ENCODE data around the gene PLS1. TPM values are rescaled to one million over a fixed set of nuclear protein-coding genes. Genes with fewer than 3 reads are reported as not detected.
"Not testable (repeated sequence)": the region's sequence is repeated elsewhere in the genome, so short reads cannot be mapped to it uniquely, and the experiment has no call there.

PLS1 gene
- total RNA-seq, 1 experiment from 2014 or later = 25.0 TPM

DNA sequence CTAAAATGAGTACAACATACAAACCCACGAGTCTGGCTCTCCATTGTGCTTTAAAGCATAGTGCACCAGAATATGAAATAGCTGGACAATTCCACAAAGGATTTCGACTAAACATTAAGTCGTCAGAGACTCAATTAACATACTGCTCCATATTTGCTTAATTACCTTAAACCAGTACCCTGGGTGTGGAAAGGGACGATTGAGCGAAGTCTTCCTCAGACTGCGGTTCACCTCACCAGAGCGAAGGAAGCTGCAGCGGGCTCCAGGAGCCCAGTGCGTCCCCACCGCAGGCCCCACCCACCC, 127.4 kb downstream of the PLS1 start:
- in situ Hi-C loops (cut with HindIII; ENCODE audit: low pct_unique_long_range_greater_than_20kb, low sequenced_read_pairs) = no loop called here
- no peak for DNase-seq (ENCODE audit: low read depth)

DNA sequence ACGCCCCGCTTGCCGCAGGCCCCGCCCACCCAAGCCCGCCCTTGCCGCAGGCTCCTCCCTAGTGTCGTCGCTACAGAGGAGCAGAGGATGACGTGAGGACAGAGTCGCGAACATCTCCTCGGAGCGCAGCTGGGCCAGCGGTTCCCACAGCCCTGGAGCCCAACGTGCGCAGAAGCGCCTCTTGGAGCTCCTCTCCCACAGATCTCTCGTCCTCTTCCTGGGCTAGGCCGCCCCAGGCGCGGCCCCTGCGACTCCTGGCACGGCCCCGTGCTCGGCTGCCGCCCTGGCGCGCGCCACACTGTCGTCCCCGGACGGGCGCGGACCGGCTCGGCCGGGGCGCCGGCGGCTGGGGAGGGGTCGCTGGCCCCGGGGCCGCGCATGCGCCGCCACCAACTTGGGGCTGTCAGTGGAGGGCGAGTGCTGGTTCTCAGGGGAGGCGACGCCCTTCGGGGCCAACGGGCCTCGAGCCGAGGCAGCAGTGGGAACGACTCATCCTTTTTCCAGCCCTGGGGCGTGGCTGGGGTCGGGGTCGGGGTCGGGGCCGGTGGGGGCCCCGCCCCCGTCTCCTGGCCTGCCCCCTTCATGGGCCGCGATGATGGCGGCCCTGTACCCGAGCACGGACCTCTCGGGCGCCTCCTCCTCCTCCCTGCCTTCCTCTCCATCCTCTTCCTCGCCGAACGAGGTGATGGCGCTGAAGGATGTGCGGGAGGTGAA, 127.9 kb downstream of the PLS1 start, which contains the start of gene TRPC1:
TRPC1 (plus strand) TSS at position 67 of the 714 bp plus-strand sequence; CDS start at position 593, 526 bp downstream.
- in situ Hi-C loops (cut with HindIII; ENCODE audit: low pct_unique_long_range_greater_than_20kb, low sequenced_read_pairs) = no loop called here
- DNase-seq (ENCODE audit: low read depth) = peak; percentile 76

DNA sequence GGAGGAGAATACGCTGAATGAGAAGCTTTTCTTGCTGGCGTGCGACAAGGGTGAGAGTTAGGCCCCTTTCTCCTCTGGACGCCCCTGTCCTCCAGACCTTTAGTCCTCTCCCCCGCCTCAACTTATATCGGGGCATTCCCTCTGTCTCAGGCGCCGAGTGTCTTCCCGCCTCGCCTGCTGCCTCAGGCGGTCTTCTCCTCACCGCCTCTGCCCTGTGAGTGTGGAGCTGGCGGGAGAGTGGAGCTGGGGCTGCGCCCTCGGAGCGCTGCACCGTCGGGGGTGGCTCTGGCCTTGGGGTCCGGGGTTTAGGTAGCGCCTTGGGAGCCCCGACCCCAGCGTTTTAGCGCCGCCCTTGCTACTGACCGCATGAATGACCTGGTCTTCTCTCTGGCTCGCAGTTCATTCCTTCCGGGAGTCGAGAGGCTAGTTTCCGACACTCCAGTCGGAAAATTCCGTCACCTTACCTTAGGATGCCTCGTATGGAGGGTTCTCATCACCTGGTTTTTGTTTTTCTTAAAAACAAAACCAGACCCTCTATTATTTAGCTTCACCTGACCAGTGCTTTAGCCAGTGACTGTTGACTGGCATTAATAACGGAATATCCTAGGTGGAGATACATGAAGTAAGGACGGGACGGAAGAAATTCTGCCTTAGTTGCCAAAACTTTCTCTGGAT, 128.6 kb downstream of the PLS1 start:
- peak; percentile 74 for DNase-seq (ENCODE audit: low read depth)
- in situ Hi-C loops (cut with HindIII; ENCODE audit: low pct_unique_long_range_greater_than_20kb, low sequenced_read_pairs) = no loop called here

DNA sequence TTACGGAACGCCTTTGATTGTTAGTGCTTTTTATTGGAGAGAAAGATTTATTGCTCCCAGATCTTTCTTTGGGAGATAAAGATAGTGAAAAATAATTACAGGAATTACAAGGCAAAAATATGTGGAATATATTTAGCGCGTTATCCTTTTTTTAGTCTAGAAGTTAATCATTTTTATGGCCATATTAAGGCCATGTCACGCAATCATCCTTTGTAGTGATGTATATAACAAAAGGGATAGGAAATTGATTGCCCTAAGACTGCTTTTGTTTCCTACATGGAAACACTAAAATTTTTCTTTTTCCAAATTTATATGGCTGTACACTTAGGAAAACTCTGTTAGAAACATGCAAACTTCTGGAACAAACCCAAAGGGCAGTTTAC, 129.2 kb downstream of the PLS1 start:
- in situ Hi-C loops (cut with HindIII; ENCODE audit: low pct_unique_long_range_greater_than_20kb, low sequenced_read_pairs) = no loop called here
- no peak for DNase-seq (ENCODE audit: low read depth)

DNA sequence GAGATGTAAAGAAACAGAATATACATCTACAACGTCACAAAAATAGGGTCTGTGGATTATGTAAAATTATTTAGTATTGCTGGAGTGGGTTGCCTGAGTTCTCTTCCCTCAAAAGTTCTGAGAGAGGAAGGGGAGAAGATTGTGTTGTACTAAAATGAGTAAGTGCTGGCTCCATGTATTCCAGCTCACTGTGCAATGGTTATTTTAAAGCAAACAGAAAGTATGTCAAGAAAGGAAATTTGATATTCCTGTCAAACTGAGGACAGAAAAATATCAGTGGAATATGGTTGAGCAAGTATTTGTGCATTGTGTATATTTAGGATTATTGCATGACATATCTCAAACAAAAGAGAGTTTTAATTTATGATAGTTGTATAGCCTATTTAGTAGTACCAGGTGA, 129.8 kb downstream of the PLS1 start:
- in situ Hi-C loops (cut with HindIII; ENCODE audit: low pct_unique_long_range_greater_than_20kb, low sequenced_read_pairs) = no loop called here
- DNase-seq (ENCODE audit: low read depth) = no peak

DNA sequence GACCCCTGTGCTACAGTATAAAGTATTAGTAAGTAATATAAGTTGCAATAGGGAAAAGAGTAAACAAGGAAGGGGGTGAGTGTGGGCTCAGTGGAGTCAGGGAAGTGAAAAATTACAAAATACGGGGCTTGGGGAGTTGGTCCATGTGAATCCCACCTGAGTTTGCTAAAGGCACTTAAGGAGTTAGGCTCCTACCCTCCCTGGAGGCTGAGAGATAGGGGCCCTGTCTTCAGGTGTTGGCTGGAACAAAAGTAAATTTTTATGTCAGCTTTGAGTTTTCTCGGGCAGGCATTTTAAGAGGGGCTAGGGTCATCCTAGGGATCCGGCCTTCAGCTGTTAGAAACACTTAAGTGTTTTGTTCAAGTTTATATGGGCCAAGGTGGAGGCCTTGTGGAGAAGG, 135.9 kb downstream of the PLS1 start:
- DNase-seq (ENCODE audit: low read depth) = no peak
- in situ Hi-C loops (cut with HindIII; ENCODE audit: low pct_unique_long_range_greater_than_20kb, low sequenced_read_pairs) = no loop called here

DNA sequence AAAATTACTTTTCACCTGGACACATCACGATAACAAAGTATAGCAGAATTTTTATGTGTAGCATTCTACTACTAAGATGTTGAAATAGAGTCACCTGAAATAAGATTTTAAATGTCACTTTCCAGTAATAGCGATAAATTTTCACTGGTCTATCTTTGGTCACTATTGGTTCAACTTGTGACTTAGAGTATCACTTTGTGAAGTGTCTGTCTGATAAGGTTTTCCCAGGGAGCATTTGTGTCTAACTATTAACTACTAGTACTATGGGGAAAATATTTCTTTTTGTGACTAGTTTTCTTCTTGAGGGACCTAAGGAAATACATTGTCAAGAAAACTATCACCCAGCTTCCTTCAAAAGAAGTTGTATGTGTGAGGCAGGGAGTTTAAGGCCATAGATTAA, 138.6 kb downstream of the PLS1 start:
- in situ Hi-C loops (cut with HindIII; ENCODE audit: low pct_unique_long_range_greater_than_20kb, low sequenced_read_pairs) = no loop called here

DNA sequence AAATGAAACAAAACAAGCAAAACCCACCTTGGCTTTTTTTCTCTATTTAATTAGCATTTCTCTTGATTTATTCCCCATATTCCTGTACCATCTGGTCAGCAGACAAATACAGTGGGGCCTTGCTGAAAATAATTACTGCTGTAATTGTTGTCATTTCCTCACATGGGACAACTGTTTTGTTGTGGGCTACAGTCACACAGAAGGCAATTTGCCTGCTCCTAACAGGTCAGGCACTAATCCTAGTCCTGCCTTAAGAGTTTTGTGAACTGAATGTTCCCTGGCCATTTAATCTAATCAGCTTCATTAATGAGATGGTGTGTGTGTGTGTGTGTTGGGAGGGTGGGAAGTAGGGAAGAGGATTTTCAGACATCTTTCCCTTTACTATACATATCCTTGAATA, 139.3 kb downstream of the PLS1 start:
- in situ Hi-C loops (cut with HindIII; ENCODE audit: low pct_unique_long_range_greater_than_20kb, low sequenced_read_pairs) = no loop called here
- no peak for DNase-seq (ENCODE audit: low read depth)

More for the DNA sequence above, 138.6 kb downstream of the PLS1 start:
- DNase-seq (ENCODE audit: low read depth) = no peak

DNA sequence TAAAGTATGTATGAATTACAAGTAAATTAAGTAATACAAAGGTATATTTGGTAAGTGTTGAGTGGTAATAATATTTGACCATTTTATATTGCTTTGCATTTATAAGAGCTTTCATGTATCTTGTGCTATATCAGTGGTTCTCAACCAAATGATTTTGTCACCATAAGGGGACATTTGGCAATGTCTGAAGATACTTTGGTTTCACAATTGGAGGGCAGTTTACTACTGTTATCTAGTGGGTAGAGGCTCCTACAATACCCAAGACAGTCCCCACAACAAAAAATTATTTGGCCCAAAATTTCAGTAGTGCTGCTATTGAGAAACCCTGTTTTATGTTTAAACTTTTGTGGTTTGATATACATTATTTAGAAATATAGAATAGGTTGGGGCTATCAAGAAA, 142.2 kb downstream of the PLS1 start:
- in situ Hi-C loops (cut with HindIII; ENCODE audit: low pct_unique_long_range_greater_than_20kb, low sequenced_read_pairs) = no loop called here
- DNase-seq (ENCODE audit: low read depth) = no peak

DNA sequence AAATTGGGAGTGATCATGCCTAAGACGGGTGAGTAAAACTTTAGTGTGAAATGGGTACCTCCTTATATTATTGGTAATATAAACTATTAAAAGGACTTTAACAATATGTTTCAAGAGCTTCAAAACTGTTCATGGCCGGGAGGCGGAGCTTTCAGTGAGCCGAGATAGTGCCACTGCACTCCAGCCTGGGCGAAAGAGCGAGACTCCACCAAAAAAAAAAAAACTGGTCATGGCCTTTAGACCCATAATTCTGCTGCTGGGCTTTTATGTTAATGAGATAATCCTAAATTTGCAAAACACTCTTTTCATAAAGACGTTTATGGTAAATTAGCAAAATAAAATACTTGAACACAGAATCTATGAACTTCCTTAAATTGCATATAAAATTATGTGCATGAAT, 150.5 kb downstream of the PLS1 start:
- DNase-seq (ENCODE audit: low read depth) = no peak
- in situ Hi-C loops (cut with HindIII; ENCODE audit: low pct_unique_long_range_greater_than_20kb, low sequenced_read_pairs) = no loop called here

DNA sequence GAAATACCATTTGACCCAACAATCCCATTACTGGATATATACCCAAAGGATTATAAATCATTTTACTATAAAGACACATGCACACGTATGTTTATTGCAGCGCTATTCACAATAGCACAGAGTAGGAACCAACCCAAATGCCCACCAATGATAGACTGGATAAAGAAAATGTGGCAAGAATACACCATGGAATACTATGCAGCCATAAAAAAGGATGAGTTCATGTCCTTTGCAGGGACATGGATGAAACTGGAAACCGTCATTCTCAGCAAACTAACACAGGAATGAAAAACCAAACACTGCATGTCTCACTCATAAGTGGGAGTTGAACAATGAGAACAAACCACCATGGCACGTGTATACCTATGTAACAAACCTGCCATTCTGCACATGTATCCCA, 154.3 kb downstream of the PLS1 start:
- DNase-seq (ENCODE audit: low read depth); in situ Hi-C loops (cut with HindIII; ENCODE audit: low pct_unique_long_range_greater_than_20kb, low sequenced_read_pairs): not testable (repeated sequence)

DNA sequence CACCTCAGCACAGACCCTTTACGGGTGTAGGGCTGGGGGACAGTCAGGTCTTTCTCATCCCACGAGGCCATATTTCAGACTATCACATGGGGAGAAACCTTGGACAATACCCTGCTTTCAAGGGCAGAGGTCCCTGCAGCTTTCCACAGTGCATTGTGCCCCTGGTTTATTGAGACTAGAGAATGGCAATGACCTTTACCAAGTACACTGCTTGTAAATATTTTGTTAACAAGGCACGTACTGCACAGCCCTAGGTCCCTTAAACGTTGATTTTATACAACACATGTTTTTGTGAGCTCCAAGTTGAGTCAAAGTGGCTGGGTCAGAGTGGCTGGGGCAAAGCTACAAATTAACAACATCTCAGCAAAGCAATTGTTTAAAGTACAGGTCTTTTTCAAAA, 156.4 kb downstream of the PLS1 start:
- DNase-seq (ENCODE audit: low read depth); in situ Hi-C loops (cut with HindIII; ENCODE audit: low pct_unique_long_range_greater_than_20kb, low sequenced_read_pairs): not testable (repeated sequence)

DNA sequence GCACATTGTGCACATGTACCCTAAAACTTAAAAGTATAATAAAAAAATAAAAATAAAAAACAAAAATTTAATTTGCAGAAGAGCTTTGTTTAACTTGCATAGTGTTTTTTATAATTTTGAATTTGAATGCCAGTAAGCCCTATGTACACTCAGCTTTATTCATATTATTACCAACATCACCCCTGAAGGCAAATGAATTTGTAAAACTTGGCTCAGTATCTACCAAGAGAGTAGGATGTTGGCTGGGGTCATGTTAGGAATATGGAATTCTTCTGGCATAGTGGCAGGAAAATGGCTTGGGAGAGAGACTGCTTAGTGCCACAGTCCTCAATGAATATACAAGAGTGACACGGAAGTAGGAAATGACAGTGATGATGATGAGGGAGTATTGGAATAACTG, 158.3 kb downstream of the PLS1 start:
- in situ Hi-C loops (cut with HindIII; ENCODE audit: low pct_unique_long_range_greater_than_20kb, low sequenced_read_pairs) = no loop called here
- no peak for DNase-seq (ENCODE audit: low read depth)

Other genes starting within 250 kb of the PLS1 start
- gene XRN1, start 148.4 kb upstream of the PLS1 start, total RNA-seq (2014; rRNA removed; shearing (Covaris generic); ENCODE audit: low replicate concordance) = 3.4 and 3.8 TPM in 2 replicates
- 7.6 and 8.9 TPM in 2 replicates for gene ATR, start 17.7 kb upstream of the PLS1 start, total RNA-seq (2014; rRNA removed; shearing (Covaris generic); ENCODE audit: low replicate concordance)
- gene TRPC1, start 127.6 kb downstream of the PLS1 start, total RNA-seq (2014; rRNA removed; shearing (Covaris generic); ENCODE audit: low replicate concordance) = 11.4 and 29.7 TPM in 2 replicates